NCI-H526 (cell line): ENCODE results near the gene RNFT2.

Source experiments
- DNase-seq, 2 experiments: peaks; one replicate each; lab custom pipeline; 2025; lab: John Stamatoyannopoulos, UW

RNFT2 gene

DNA sequence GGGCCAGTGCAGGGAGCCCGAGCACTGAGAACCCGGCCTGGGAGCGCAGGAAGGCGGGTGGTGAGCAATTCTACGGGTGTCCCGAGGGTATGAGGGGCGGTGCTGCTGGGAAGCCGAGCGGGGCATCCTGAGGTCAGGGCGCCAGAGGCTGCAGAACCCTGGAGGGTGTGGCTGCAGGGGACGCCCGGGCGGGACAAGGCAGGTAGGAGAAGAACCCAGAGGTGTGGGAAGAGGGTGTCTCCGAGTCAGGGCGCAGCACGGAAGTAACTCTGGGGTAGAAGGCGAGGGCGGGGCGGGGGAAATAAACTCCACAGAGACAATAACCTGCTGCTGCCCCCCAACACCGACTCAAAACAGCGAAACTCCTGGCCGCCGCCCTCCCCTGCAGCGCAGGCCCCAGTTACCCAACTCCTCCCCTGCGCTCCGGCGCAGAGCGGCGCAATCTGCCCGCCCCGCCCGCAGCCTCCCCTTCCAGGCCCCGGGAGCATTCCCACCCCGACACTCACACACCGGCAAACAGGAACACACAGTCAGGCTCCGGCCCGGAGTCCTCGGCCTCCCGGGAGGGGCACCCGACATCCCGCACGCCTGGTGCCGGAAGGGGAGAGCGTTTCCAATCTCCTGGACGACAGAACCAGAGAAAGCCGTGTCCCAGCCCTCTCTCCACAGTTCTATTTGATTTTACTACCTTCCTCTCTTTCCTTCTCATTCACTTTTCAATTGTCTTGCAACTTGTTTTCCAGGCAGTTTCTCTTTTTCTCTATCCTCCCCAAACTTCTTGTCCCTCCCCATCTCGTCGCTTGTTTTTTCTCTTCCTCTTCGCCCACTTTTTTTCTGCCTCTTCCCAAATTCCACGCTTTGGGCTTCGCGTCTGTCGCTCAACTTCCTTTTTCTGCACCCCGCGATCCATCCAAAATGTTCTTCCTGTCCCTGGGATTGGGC is 140.7 kb downstream of the RNFT2 start:
- peak in 1 of 2 experiments; percentile 33 for DNase-seq

DNA sequence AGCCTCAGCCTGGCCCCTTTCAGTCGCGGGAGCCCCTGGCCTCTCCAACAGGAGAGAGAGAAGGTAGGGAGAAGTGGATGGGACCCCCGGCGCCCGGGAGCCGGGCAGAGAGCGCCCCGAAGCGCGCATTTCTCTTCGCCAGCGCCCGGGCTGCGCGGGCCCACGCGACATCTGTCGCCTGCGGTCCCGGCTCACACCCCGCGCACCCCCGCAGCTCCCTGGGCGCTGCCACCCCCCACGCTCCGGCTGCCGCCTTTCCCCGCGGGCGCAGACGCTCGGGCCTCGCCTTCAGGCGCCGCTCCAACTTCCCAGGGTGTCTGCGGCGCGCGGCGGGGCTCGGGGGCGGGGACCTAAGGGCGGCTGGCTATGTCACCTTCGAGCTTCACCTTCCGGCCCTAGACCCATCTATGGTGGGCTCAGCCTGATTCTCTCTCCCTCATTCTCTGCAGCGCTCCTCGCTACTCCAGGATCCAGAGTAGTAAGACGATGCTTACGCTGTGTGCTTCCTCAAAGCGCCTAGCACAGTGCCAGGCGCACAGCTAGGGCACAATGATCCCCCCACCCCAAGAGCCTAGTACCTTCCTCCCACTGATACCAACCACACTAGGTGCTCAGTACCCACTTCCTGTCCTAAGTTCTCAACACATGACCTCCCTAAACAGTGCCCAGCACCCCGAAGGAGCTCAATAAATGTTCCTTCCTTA is 141.5 kb downstream of the RNFT2 start:
- DNase-seq, result peak in 1 of 2 experiments; percentile 25

DNA sequence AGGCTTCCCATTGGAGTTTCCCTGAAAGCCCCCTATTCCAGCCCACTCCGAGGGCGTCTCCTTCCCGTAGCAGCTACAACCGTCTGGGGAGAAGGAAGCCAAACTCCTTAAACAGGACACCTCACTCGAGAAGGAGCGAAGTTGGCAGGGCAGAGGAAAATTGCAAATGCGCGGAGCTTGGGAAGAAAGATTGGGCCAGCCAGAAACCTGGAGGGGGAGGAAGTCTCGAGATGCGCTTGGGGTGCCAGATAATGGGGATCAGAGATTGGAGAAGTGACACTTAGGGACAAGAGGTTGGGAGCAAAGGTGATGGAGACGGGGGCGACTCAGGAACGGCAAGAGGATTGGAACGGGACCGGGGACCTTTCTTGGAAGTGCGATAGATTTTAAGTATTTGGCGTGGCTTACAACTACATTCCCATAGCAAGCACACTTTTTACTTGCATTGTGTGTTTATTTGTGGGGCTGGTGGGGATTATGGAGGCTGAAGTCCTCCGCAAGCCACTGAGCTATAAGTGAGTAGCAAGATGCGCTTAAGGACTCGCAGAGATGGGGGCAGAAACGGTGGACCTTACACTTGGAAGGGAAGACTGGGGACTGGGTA is 142.2 kb downstream of the RNFT2 start:
- DNase-seq, result no peak

DNA sequence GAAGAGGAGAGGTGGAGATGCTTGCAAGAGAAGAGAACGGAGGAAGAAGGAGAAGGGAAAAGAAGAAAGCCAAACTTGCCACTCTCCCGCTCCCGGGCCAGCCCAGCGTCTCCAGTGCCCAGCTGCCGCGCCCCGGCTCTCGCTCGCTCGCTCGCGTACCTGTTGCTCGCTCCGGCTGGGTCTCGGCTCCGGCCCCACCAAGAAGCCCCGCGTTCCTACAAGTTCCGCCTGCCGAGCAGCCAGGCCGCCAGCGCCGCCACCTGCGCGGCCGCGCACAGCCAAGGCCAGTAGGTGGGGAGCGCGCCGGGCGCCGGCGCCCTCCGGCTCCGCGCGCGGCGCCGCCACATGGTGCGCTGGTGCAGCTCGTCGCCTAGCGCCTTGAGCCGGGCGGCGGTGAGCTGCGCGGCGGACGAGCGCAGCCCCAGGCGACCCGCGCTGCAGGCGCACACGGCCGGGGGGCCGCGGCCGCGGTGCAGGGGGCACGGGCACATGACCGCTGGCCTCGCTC is 142.8 kb downstream of the RNFT2 start:
- peak; percentile 32 to 81 for DNase-seq

DNA sequence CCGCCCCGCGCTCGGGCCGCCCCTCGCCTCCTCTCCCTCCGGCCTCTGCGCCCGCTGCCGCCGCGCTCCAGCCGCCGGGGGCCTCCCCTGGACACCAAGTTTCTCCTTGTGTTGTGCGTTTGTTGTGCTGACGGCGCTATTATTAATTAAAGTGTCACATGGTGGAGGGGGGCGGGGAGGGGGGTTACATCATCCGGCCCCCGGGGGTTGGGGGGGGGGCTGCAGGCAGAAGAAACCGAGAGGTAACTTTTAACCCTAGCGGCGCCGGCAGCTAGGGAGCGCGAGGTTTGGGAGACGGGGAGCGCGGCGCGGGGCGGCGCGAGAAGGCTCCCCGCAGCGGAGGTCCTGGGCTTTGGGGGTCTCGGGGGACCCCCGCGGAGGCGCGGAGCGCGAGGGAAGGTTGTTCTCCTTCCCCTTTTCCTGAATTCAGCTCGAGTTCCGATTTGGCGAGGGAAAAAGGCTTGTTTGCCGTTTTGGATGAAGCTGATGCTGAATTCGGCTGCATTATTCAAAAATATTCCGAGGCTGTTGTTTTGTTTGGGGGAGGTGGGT is 143.3 kb downstream of the RNFT2 start, which contains the start of gene HRK:
TSS of gene HRK (minus strand) at position 117 of the 552 bp plus-strand sequence. CDS start 134 bp downstream, outside the sequence.
- DNase-seq, result peak in 1 of 2 experiments; percentile 67

DNA sequence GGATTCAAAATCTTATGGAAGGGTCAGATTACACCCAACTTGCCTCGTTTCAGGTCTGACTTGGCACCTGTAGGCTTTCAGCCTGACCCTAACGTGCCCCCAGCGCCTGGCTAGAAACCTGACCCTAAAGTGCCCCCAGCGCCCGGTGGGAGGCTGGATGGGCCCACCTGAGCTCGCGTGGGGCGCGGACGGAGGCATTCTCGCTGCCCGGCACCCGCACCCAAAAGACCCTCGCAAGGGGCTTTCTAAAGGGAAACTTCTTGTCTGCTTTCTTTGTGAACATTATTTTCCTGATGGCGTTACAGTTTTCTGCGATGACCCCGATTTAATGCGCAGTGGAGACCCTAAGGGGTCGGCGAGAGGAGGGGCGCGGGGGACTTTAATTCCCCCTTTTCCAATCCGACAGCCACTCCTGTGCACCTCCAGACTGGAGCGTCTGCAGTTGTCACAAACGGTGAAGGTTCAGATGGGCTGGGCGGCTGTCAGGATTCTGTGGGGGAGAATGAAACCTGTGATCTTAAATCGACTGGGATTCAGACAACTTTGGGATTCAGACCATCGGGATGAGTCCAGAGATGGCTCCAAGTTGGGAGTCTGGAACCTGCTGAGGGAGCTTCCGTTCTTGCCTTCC is 143.9 kb downstream of the RNFT2 start:
- DNase-seq, result peak in 1 of 2 experiments; percentile 18

DNA sequence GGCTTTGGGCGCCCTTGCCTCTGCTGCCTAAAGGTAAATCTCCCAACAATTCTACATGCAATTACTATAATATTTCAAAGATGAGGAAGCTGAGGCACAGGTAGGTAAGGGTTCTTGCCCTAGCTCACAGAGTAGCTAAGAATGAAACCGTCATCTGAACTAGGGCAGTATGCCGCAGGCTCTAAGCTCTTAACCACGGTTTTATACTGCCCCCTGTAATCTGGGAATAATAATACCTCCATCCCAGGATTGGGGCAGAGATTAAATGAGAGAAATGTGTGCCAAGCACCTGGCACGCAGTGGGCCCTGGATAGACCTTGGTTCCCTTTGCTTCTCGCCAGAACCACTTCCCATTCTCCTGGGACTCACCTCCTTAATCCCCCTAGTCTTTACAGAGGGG is 144.6 kb downstream of the RNFT2 start:
- peak; percentile 31 to 70 for DNase-seq

DNA sequence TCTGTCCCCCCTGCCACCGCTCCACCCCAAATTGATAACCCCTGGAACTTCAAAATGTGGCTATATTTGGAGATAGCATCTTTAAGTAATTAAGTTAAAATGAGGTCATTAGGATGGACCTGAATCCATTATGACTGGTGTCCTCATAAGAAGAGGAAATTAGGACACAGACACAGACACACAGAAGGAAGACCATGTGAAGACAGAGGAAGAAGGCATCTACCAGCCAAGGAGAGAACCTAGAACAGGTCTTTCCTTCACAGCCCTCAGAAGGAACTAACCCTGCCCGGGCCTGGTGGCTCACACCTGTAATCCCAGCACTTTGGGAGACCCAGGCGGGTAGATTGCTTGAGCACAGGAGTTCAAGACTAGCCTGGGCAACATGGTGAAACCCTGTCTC is 146.8 kb downstream of the RNFT2 start:
- no peak for DNase-seq

DNA sequence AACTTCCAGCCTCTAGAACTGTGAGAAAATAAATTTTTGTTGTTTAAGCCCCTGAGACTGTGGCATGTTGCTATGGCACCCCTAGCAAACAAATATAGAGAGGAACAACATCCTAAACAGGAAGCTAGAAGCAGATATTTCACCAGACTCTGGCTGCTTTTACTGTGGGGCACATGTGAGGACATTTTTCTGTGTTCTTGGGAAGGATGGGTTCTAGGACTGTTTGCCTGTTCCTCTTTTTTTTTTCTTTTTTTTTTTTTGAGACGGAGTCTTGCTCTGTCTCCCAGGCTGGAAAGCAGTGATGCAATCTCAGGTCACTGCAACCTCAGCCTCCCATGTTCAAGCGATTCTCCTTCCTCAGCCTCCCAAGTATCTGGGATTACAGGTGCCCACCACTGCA is 147.4 kb downstream of the RNFT2 start:
- no peak for DNase-seq

DNA sequence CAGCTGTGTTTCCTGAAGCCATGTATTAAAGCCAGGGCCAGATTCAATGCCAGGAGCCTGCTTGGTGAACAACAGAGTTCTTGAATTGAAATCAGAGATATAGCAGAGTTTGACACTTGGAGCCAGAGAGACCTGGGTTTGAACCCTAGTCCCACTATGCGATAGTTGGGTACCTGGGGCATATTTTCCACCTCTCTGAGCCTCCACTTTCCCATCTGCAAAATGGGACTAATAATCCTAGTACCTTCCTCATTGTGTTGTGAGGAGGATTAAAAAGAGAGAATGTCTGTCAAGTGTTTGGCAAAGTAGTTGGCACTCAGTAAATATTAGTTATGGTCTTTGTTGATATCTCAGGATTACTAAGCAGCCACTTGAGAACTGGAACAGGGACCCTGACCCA is 149.1 kb downstream of the RNFT2 start:
- no peak for DNase-seq

DNA sequence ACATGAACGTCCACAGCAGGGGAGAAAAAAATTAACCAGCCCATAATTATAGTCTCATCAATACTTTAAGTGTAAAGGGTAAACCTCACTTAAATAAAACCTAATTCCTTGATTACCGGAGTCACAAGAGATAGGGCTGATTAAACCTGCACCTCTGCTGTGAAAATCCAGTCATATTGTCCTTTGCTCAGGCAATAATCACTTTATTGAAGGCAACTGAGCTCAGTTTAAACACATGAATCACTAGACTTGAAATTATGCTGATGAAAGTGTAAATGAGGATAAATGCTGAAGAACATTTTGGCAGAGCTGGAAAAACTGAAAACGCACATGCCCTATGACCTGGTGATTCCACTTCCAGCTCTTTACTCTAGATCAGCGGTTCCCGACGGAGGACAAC is 149.8 kb downstream of the RNFT2 start:
- no peak for DNase-seq

DNA sequence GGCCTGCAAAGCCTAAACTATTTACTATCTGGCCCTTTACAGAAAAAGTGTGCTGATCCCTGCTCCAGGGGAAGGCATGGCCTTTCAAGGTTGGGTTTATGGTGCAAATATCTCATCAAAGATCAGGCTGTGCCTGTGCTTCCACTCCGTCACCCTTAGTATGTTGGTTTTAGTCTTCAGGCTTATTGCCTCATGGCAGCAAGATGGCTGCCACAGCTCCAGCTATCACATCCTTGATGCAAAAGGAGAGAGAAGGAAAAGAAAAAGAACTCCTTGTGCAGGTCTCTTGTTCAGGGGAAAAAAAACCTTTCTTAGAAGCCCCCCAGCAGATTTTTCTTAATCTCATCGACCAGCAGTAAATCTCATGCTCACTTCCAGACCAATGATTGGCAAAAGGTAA is 152.2 kb downstream of the RNFT2 start:
- DNase-seq, result no peak

DNA sequence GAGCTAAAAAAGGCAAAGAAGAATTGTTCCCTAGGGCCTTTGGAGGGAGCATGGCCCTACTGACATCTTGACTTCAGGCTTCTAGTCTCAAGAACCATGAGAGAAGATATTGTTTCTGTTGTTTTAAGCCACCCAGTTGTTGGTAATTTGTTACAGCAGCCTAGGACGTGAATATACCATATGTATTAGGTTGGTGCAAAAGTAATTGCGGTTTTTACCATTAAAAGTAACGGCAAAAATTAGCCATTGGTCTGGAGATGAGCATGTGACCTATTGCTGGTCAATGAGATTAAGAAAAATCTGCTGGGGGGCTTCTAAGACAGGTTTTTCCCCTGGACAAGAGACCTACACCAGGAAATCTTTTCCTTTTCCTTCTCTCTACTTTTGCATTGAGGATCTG is 152.9 kb downstream of the RNFT2 start:
- DNase-seq, result no peak

DNA sequence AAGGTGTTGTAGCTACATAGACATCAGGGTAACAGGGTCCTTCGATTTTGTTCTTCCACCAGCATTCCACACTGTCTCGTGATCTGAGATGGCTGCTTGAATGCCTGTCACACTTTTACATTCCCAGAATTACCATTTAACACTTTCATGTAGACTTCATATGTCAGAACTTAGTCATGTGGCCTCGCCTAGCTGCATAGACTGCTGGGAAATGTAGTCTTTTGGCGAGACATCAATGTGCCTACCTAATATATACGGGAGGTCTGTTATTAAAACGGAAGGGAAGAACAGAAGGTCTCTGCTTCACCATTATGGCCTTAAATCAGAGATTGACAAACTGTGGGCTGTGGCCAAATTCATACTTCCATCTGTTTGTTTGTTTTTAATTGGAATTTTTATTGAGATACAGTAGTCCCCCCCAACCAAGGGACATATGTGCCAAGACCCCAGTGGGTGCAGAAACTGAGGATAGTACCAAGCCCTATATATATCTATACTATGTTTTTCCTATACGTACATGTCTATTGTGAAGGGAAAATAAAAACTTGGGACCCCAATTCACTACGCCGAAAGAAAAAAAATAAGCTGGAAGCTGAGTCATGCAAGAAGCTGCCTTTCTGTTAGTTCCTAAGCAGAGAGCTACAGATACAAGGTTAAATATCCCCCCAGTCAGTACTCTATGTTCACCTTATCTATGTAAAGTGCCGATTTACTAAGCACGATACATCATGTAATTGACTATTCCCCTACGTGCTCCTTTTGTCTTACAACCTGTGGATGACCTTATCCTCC is 154.4 kb downstream of the RNFT2 start:
- DNase-seq, result peak in 1 of 2 experiments; percentile 11

DNA sequence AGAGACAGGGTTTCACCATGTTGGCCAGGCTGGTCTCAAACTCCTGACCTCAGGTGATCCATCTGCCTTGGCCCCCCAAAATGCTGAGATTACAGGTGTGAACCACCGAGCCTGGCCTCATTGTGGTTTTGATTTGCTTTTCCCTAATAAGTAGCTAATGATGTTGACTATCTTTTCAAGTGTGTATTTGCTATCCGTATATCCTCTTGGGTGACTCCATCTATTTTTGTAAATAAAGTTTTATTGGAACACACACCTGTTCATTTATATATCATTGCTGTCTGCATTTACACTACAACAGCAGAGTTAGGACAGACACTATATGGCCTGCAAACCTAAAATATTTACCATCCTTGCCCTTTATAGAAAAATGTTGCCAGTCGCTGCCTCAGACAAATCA is 156.8 kb downstream of the RNFT2 start:
- no peak for DNase-seq

DNA sequence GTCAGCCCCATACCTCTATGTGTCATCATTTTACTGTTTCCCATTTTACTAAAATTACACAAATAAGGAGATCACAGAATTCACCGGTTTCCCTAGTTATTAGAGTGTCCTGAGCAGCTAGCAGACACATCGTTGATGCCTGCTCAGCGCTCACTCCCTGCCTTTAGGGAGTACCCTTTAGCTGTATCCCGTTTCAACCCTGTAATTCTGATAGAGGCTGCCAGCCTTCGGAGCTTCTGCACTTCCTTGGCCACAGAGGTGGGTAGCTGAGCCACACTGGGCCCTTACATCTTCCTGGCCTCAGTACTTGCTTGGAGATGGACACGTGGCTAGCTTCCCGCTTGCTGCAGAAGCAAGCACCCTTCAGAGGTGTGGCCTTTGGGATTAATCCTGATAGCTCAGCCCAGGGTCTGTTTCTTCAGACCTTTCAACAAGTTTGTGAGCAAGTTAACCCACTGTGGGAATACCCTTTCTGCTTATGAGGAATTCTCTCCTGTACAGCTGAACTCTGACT is 158.4 kb downstream of the RNFT2 start:
- no peak for DNase-seq

DNA sequence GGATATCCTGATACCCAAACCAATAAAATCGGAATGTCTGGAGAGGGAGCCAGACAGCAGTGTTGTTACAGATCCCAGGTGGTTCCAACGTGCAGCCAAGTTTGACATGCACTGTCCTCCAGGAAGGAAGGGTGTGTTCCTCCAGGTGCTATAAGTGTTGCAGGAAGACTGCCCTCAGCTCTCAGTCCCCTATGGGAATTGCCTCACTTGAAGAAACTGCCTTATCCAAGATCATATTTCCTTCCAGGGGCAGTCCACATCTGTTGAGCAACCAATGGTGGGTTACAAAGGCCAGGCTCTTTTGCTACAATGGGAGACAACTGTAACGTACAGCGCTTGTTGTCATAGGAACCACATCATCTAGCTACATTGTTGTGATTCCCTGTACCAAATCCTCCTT is 159.4 kb downstream of the RNFT2 start:
- DNase-seq, result no peak

DNA sequence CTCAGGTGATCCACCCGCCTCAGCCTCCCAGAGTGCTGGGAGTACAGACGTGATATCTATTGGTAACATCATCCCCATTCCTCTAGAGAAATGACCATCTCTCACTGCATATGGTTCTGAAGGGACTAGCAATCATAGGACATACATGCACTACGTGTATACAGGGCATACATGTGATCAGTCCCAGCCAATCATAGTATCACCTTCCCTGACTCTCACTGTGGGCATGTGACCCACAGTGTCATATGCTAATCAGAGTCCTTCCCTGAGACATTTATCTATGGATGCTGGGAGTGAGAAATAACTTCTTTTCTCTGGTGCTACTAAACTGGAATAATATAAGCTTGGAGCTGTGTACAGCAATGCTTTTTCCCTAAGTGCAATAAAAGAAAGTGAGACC is 160.6 kb downstream of the RNFT2 start:
- DNase-seq, result no peak

DNA sequence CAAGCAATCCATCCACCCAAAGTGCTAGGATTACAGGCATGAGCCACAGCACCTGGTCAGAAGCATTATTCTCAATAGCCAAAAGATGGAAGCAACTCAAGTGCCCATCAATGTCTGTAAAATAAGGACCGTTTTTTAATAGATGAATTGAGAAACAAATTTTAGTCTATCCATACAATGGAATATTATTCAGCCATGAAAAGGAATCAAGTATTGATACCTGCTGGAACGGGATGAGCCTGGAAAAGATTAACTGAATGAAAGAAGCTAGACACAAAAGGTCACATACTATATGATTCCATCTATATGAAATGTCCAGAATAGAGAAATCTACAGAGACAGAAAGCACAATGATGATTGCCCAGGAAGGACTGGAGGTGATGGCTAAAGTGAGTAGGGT is 163.5 kb downstream of the RNFT2 start:
- DNase-seq, result no peak
